Effector memory CD4-positive, alpha-beta T cell (primary cell): Measurements from ENCODE around the gene SENP8.

Experiments used
- DNase-seq, 3 donors: peaks; one replicate each; pipeline ENCODE4 v3.0.0-alpha.2; 2020
- H3K27ac ChIP-seq: 2 replicates; pipeline ENCODE4 v1.7.0; 2013; ENCODE audit warnings: mild to moderate bottlenecking, low read length, moderate library complexity; ENCODE audit not compliant: insufficient read depth, poor library complexity, severe bottlenecking
- H3K27me3 ChIP-seq: replicated peaks from 2 replicates; pipeline ENCODE4 v1.7.0; 2013; ENCODE audit warnings: mild to moderate bottlenecking, low read length; ENCODE audit not compliant: insufficient read depth, control insufficient read depth, poor library complexity, severe bottlenecking
- H3K36me3 ChIP-seq: 2 replicates; pipeline ENCODE4 v1.7.0; 2013; ENCODE audit warnings: mild to moderate bottlenecking, low read length, moderate library complexity; ENCODE audit not compliant: control insufficient read depth, insufficient read depth
- H3K4me1 ChIP-seq: 2 replicates; pipeline ENCODE4 v1.7.0; 2013; ENCODE audit warnings: low read length, mild to moderate bottlenecking; ENCODE audit not compliant: control insufficient read depth, insufficient read depth, poor library complexity, severe bottlenecking
- H3K4me3 ChIP-seq: 2 replicates; pipeline ENCODE4 v1.7.0; 2013; ENCODE audit warnings: low read length, low read depth, mild to moderate bottlenecking; ENCODE audit not compliant: insufficient read depth, poor library complexity, severe bottlenecking
- H3K9me3 ChIP-seq: 2 replicates; pipeline ENCODE4 v1.7.0; 2013; ENCODE audit warnings: mild to moderate bottlenecking, low read length, moderate library complexity; ENCODE audit not compliant: control insufficient read depth

SENP8 gene

GRCh38 chr15:72173864-72174550, 55.8 kb downstream of the SENP8 start:
- Histone ChIP-seq H3K9me3 (no peaks in the 10 kb centered on the region), H3K36me3 (no peaks in the 10 kb centered on the region), H3K27me3 (no peaks in the 10 kb centered on the region), H3K4me3 (no peak overlapping the region), H3K4me1 (no peaks in the 10 kb centered on the region), H3K27ac (no peak overlapping the region)
- DNase-seq, result no peak

- no peaks in the 10 kb centered on the region for H3K36me3 ChIP-seq
- no peaks in the 10 kb centered on the region for H3K4me1 ChIP-seq
- H3K9me3 ChIP-seq, result no peaks in the 10 kb centered on the region
- DNase-seq, result no peak
- H3K27ac ChIP-seq, result no peak overlapping the region
- no peaks in the 10 kb centered on the region for H3K27me3 ChIP-seq
- no peak overlapping the region for H3K4me3 ChIP-seq
Observed at GRCh38 chr15:72174551-72175165, 56.5 kb downstream of the SENP8 start.

- Histone ChIP-seq H3K4me1 (no peaks in the 10 kb centered on the region), H3K9me3 (no peaks in the 10 kb centered on the region), H3K4me3 (no peak overlapping the region), H3K36me3 (no peaks in the 10 kb centered on the region), H3K27ac (no peak overlapping the region), H3K27me3 (no peaks in the 10 kb centered on the region)
- DNase-seq, result no peak
Observed at GRCh38 chr15:72175186-72176044, 57.2 kb downstream of the SENP8 start.

- Histone ChIP-seq H3K27me3 (no peaks in the 10 kb centered on the region), H3K4me3 (no peak overlapping the region)
- no peak for DNase-seq
Observed at GRCh38 chr15:72176159-72176558, 58.0 kb downstream of the SENP8 start.

GRCh38 chr15:72176743-72177142, 58.5 kb downstream of the SENP8 start:
- H3K27ac ChIP-seq, result no peak overlapping the region
- no peaks in the 10 kb centered on the region for H3K9me3 ChIP-seq
- H3K27me3 ChIP-seq, result no peaks in the 10 kb centered on the region
- no peaks in the 10 kb centered on the region for H3K36me3 ChIP-seq
- H3K4me3 ChIP-seq, result no peak overlapping the region
- no peaks in the 10 kb centered on the region for H3K4me1 ChIP-seq
- no peak for DNase-seq

More at GRCh38 chr15:72176159-72176558, 58.0 kb downstream of the SENP8 start:
- Histone ChIP-seq H3K27ac (no peak overlapping the region), H3K36me3 (no peaks in the 10 kb centered on the region), H3K4me1 (no peaks in the 10 kb centered on the region), H3K9me3 (no peaks in the 10 kb centered on the region)

GRCh38 chr15:72178976-72179585, 60.9 kb downstream of the SENP8 start:
- H3K4me1 ChIP-seq, result no peaks in the 10 kb centered on the region
- no peak for DNase-seq
- H3K36me3 ChIP-seq, result no peaks in the 10 kb centered on the region
- H3K9me3 ChIP-seq, result no peaks in the 10 kb centered on the region
- H3K27ac ChIP-seq, result no peak overlapping the region
- H3K4me3 ChIP-seq, result no peak overlapping the region
- no peaks in the 10 kb centered on the region for H3K27me3 ChIP-seq

GRCh38 chr15:72179950-72180581, 61.9 kb downstream of the SENP8 start:
- H3K27me3 ChIP-seq, result no peaks in the 10 kb centered on the region
- no peak for DNase-seq
- H3K36me3 ChIP-seq, result no peaks in the 10 kb centered on the region
- no peaks in the 10 kb centered on the region for H3K4me1 ChIP-seq
- no peak overlapping the region for H3K27ac ChIP-seq
- no peak overlapping the region for H3K4me3 ChIP-seq
- H3K9me3 ChIP-seq, result no peaks in the 10 kb centered on the region

- DNase-seq, result no peak
- no peaks in the 10 kb centered on the region for H3K27me3 ChIP-seq
- no peaks in the 10 kb centered on the region for H3K4me1 ChIP-seq
Observed at GRCh38 chr15:72180761-72181324, 62.6 kb downstream of the SENP8 start.

GRCh38 chr15:72182244-72182643, 64.0 kb downstream of the SENP8 start:
- Histone ChIP-seq H3K4me1 (no peaks in the 10 kb centered on the region), H3K36me3 (no peaks in the 10 kb centered on the region), H3K4me3 (no peak overlapping the region), H3K27me3 (no peaks in the 10 kb centered on the region), H3K27ac (no peak overlapping the region), H3K9me3 (no peaks in the 10 kb centered on the region)
- DNase-seq, result no peak

More at GRCh38 chr15:72180761-72181324, 62.6 kb downstream of the SENP8 start:
- H3K4me3 ChIP-seq, result no peak overlapping the region
- H3K9me3 ChIP-seq, result no peaks in the 10 kb centered on the region
- H3K27ac ChIP-seq, result no peak overlapping the region
- no peaks in the 10 kb centered on the region for H3K36me3 ChIP-seq
